ENCODE measurements around the gene LRRC59. TPM values are rescaled to one million over a fixed set of nuclear protein-coding genes. Genes with fewer than 3 reads are reported as not detected.
A peak's percentile ranks its signal among the peaks of the same experiment; 100 is the strongest.

LRRC59 gene
- total and polyA plus RNA-seq, 2 experiments from 2014 or later = 105 to 121 TPM

DNA sequence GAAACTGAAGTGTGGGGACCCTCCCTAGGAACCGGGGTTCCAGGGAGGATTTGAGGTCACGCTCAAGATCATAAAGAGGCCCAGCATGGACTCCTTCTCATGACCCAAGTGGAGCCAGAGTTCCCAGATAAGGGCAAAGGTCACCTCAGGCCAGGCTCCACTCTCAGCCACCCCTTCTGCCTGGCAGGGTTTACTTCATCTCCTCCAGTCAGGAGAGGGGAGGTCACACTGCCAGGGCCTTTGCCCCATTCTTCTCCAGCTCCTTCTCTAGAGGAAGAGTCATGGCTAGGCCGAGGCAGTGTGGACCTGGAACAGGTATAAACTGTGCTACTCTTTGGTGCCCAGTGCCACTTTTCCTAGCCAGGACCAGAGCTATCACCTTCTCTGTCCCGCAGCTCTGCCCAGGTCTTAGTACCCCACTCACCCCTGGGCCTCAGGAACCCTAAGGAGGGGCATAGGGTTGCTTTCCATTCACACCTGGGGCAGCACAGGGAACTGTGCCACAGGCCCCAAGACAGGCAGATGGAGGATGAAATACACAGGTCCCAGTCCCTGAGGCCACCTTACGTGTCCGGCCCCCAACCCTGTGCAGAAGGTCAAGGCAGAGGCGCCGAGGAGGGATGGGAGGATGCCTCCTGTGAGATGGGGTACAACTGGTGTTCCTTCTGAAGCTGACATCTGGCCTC is 27.8 kb upstream of the LRRC59 start:
- H3K4me3 ChIP-seq = no peak overlapping the region
- H3K4me1 ChIP-seq (ENCODE audit: insufficient read depth) = peaks cover 43% of the 10 kb centered on the region
- peaks cover 19% of the 10 kb centered on the region for H3K79me2 ChIP-seq

DNA sequence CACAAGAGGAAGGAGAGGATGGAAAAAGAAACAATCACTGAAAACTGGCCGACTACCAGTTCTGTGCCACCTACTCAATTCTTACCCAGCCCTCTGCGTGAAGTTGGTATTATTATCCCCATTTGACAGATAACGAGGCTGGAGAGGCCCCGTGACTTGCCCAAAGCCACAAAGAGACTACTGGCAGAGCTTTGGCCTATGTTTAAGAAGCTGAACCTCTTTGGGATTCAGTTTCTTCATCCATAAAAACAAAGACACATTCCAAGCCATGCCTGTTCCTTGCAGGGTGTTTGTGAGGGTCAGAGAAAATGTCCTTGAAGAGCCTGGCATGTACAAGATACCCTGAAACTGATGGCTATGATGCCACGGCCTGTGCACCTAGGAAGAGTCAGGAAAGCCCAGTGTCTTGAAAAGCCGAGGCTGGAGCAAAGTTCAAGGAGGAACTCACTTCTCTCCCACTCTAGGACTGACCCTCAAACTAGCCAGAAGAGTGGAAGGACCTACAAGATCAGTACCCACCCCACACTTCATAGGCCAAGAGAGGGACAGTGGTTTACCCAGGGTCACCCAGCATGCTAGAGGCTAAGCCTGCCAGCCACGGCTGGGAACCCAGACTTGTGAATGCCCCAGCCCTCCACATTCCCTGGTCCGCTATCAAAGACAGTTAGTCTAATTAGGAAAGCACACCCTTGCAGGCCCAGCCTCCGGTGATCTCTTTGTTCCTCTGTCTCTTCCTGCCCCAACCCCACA is 27.1 kb upstream of the LRRC59 start:
- no peaks in the 10 kb centered on the region for H3K9me3 ChIP-seq (ENCODE audit: low read depth)
- H2AFZ ChIP-seq = no peak overlapping the region
- DNase-seq (ENCODE audit: low spot score) = no peak
- H3K79me2 ChIP-seq = peaks cover 12% of the 10 kb centered on the region
- H3K36me3 ChIP-seq (replicated peaks; ENCODE audit: insufficient read depth, low read depth) = no peaks in the 10 kb centered on the region
- no peaks in the 10 kb centered on the region for H3K9me2 ChIP-seq (replicated peaks; ENCODE audit: insufficient read depth)
- H3K27ac ChIP-seq = peak overlapping the region; percentile 60
- H3K4me2 ChIP-seq = no peak overlapping the region
- TF ChIP-seq EZH2 (IDR thresholded peaks at IDR 0.05; ENCODE audit: borderline replicate concordance) = no peak
- no peak for TF ChIP-seq EZH2phosphoT487 (IDR thresholded peaks at IDR 0.05; ENCODE audit: low read depth, severe bottlenecking, unreplicated experiment)
- TF ChIP-seq, protein P1, sequence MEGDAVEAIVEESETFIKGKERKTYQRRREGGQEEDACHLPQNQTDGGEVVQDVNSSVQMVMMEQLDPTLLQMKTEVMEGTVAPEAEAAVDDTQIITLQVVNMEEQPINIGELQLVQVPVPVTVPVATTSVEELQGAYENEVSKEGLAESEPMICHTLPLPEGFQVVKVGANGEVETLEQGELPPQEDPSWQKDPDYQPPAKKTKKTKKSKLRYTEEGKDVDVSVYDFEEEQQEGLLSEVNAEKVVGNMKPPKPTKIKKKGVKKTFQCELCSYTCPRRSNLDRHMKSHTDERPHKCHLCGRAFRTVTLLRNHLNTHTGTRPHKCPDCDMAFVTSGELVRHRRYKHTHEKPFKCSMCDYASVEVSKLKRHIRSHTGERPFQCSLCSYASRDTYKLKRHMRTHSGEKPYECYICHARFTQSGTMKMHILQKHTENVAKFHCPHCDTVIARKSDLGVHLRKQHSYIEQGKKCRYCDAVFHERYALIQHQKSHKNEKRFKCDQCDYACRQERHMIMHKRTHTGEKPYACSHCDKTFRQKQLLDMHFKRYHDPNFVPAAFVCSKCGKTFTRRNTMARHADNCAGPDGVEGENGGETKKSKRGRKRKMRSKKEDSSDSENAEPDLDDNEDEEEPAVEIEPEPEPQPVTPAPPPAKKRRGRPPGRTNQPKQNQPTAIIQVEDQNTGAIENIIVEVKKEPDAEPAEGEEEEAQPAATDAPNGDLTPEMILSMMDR (IDR thresholded peaks at IDR 0.05; ENCODE audit: poor library complexity) = no peak
- 85% methylated on average over 9 of the region's 9 CpGs for WGBS (ENCODE audit: low lambda C conversion rate, missing lambda C conversion rate)
- H3K27me3 ChIP-seq = no peaks in the 10 kb centered on the region
- no peaks in the 10 kb centered on the region for H4K20me1 ChIP-seq (ENCODE audit: insufficient read depth, poor library complexity, severe bottlenecking)
- H3K4me1 ChIP-seq (ENCODE audit: insufficient read depth) = peaks cover 36% of the 10 kb centered on the region
- H3K4me3 ChIP-seq = no peak overlapping the region

More for the DNA sequence above, 27.8 kb upstream of the LRRC59 start:
- no peaks in the 10 kb centered on the region for H3K36me3 ChIP-seq (replicated peaks; ENCODE audit: insufficient read depth, low read depth)
- H3K4me2 ChIP-seq = peak overlapping the region; percentile 92
- H3K9me3 ChIP-seq (ENCODE audit: low read depth) = no peaks in the 10 kb centered on the region
- H3K27me3 ChIP-seq = no peaks in the 10 kb centered on the region
- no peak for DNase-seq (ENCODE audit: low spot score)
- TF ChIP-seq EZH2 (IDR thresholded peaks at IDR 0.05; ENCODE audit: borderline replicate concordance) = no peak
- no peak for TF ChIP-seq EZH2phosphoT487 (IDR thresholded peaks at IDR 0.05; ENCODE audit: low read depth, severe bottlenecking, unreplicated experiment)
- TF ChIP-seq, protein P1 (IDR thresholded peaks at IDR 0.05; ENCODE audit: poor library complexity) = no peak
- H4K20me1 ChIP-seq (ENCODE audit: insufficient read depth, poor library complexity, severe bottlenecking) = no peaks in the 10 kb centered on the region
- peak overlapping the region; percentile 68 for H2AFZ ChIP-seq
- H3K27ac ChIP-seq = peak overlapping the region; percentile 85
- 88% methylated on average over 8 of the region's 8 CpGs for WGBS (ENCODE audit: low lambda C conversion rate, missing lambda C conversion rate)
- no peaks in the 10 kb centered on the region for H3K9me2 ChIP-seq (replicated peaks; ENCODE audit: insufficient read depth)

DNA sequence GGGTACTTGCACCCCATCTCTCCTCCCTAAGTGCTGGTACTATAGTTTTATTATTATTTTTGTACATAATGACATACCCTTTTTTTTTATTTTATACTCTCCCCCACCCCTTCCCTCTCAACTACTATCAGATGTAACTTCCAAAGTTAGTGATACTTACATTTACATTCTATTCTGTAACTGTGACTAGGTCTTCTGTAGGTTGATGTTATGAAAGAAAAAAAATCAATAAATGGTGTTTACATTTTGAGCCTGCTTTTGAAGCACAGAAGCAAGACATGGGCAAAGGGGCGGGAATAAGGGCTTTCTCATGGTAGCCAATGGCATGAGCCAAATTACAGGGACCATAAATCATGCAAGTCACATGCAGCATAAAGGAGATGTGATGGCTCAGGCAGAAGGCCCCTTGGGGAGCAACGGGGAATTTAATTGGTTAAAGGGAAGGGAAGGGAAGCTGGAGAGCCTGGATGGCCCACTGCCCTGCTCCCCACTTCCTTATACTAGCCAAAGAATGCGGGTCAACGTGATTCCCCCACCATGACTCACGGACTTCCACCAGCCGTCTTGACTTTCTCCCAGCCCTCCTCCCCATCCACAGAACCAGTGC is 26.3 kb upstream of the LRRC59 start:
- H3K9me2 ChIP-seq (replicated peaks; ENCODE audit: insufficient read depth) = no peaks in the 10 kb centered on the region
- peak; percentile 45 for DNase-seq (ENCODE audit: low spot score)
- H4K20me1 ChIP-seq (ENCODE audit: insufficient read depth, poor library complexity, severe bottlenecking) = no peaks in the 10 kb centered on the region
- H3K27me3 ChIP-seq = no peaks in the 10 kb centered on the region
- H3K4me3 ChIP-seq = no peak overlapping the region
- peak overlapping the region; percentile 60 for H3K27ac ChIP-seq
- no peak overlapping the region for H2AFZ ChIP-seq
- peaks cover 11% of the 10 kb centered on the region for H3K79me2 ChIP-seq
- TF ChIP-seq, protein P1 (IDR thresholded peaks at IDR 0.05; ENCODE audit: poor library complexity) = no peak
- TF ChIP-seq EZH2 (IDR thresholded peaks at IDR 0.05; ENCODE audit: borderline replicate concordance) = no peak
- TF ChIP-seq EZH2phosphoT487 (IDR thresholded peaks at IDR 0.05; ENCODE audit: low read depth, severe bottlenecking, unreplicated experiment) = no peak
- no peak overlapping the region for H3K4me2 ChIP-seq
- WGBS (ENCODE audit: low lambda C conversion rate, missing lambda C conversion rate) = 61% methylated on average over 6 of the region's 6 CpGs
- H3K9me3 ChIP-seq (ENCODE audit: low read depth) = no peaks in the 10 kb centered on the region
- H3K36me3 ChIP-seq (replicated peaks; ENCODE audit: insufficient read depth, low read depth) = no peaks in the 10 kb centered on the region
- H3K4me1 ChIP-seq (ENCODE audit: insufficient read depth) = peaks cover 32% of the 10 kb centered on the region
